Epithelial cell of esophagus (primary cell): ENCODE data around the gene KATNB1.

Experiments
- DNase-seq: peaks from one replicate; pipeline ENCODE4 v3.0.0; 2010; ENCODE audit warnings: low read depth
- H3K4me3 ChIP-seq: 2 replicates; pipeline ENCODE4 v1.5.1; 2011; ENCODE audit warnings: mild to moderate bottlenecking, low read length, control low read depth
- TF ChIP-seq, protein P1 (sequence below): IDR thresholded peaks from 2 replicates; pipeline ENCODE4 v1.5.1; 2011; ENCODE audit warnings: low read depth, mild to moderate bottlenecking, low read length, control low read depth, inconsistent platforms; ENCODE audit not compliant: insufficient read depth; ENCODE audit errors: missing control alignments

The KATNB1 gene

DNA sequence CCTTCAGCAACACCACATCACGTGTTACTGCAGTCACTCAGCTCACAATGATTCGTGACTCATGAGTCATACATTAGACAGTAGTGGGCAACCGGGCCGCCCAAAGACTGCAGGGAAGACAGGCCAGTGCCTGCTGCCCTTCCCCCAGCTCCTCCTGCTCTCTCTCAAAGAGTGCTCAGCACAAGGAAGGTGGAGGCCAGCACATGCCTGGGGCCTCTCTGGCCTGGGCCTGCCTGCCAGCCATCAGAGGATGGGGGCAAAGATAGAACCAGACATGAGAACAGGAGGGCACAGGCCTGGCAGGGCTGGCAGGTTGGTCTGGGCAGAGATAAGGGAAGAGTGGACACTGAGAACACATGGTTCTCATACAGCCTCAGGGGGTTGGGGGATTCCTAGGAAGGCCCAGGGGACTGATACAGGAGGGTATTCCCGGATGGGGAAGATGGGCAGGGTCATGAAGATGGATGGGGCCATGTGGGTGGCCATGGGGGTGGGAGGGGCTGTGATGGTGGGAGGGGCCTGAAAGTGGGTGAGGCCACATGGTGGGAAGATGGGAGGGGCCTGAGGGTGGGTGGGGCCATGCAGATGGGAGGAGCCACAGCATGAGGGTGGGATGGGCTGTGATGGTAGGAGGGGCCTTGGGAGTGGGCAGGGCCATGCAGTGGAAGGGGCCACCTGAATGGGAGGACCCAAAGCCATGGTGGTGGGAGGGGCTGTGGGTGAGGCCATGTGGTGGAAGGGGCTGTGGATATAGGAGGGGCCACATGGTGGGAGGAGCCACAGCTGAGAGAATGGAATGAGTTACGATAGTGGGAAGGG is 29.0 kb downstream of the KATNB1 start:
- peak; percentile 95 for DNase-seq
- H3K4me3 ChIP-seq: no peak overlapping the region
- TF ChIP-seq, protein P1, sequence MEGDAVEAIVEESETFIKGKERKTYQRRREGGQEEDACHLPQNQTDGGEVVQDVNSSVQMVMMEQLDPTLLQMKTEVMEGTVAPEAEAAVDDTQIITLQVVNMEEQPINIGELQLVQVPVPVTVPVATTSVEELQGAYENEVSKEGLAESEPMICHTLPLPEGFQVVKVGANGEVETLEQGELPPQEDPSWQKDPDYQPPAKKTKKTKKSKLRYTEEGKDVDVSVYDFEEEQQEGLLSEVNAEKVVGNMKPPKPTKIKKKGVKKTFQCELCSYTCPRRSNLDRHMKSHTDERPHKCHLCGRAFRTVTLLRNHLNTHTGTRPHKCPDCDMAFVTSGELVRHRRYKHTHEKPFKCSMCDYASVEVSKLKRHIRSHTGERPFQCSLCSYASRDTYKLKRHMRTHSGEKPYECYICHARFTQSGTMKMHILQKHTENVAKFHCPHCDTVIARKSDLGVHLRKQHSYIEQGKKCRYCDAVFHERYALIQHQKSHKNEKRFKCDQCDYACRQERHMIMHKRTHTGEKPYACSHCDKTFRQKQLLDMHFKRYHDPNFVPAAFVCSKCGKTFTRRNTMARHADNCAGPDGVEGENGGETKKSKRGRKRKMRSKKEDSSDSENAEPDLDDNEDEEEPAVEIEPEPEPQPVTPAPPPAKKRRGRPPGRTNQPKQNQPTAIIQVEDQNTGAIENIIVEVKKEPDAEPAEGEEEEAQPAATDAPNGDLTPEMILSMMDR: no peak

DNA sequence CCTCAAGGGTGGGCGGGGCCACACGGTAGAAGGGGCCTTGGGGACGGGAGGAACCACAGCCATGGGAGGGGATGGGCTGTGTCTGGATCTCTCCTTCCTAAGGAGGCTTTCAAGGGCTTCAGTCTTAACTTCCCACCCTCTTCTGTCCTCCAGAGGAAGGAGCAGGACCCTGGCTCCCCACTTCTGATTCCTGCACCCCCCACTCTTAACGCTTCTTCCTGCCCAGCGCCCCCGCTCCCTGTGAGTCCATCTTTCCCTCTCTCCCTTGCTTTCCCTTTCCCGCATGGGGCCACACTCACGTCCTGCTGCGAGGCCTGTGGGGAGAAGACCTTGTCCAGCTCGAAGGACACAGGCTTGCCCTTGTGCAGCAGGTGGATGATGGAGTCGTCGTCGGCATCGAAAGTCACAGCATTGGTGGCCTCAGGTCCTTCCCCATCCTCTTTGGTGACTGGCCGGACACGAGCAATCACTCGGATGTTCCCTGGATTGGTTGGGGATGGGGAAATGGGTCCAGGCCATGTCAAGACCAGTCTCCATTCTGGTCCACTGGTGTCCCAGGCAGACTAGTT is 29.7 kb downstream of the KATNB1 start:
- no peak overlapping the region for H3K4me3 ChIP-seq
- TF ChIP-seq, protein P1: no peak
- DNase-seq: no peak

DNA sequence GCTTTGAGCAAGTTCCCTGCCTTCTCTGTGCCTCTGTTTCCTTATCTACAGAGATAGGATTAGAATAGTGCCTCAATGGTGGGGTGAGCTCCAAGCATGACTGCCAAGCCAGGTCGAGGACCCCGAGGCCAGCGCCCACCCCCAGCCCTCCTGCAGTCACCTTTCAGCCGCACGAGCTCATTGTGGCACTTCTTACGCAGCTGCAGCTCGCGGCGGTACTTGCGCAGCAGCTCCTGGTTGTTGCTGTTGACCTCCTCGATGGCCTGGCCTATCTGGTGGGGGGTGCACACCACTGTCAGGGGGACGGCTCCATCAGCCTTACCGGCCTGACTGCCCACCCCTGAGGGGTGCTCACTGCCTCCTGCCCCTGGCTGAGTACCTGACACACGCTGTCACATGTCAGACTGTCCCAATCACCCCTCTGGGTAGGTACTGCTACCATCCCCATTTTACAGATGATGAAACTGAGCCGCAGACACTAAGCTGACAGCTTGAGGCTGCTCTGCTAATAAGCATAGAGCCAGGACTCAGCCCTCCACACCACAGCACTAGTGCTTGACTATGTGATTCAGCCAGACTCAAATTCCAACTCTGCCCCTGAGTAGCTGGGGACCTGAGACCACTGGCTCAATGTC is 31.3 kb downstream of the KATNB1 start:
- TF ChIP-seq, protein P1: no peak
- no peak overlapping the region for H3K4me3 ChIP-seq
- DNase-seq: no peak

DNA sequence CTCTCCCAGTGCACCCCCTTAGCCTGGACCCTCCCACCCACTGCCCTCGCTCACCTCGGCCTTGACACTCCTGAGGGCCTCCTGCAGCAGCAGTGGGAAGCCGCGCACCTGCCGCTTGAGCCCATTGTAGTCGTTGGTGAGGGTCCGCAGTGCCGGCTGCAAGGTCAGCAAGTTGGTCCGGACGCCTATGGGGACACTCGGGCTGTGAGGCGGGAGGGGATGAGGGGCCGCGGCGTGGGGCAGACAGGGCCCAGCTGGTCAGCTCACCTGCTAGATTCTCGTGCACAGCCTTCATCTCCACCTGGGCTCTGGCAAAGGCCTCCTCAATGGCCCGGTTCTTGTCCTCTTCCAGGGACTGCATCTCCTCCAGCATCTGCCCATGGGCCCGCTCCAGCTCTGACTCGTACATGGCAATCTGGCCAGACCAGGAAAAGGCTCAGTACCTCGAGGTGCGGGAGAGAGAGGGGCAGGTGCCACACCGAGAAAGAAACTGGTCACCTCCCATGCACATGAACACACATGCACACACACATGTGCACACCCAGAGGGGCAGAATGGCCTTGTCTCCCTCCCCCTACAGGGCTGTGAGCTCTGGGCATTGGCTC is 34.1 kb downstream of the KATNB1 start:
- TF ChIP-seq, protein P1: no peak
- DNase-seq: no peak
- H3K4me3 ChIP-seq: no peak overlapping the region

DNA sequence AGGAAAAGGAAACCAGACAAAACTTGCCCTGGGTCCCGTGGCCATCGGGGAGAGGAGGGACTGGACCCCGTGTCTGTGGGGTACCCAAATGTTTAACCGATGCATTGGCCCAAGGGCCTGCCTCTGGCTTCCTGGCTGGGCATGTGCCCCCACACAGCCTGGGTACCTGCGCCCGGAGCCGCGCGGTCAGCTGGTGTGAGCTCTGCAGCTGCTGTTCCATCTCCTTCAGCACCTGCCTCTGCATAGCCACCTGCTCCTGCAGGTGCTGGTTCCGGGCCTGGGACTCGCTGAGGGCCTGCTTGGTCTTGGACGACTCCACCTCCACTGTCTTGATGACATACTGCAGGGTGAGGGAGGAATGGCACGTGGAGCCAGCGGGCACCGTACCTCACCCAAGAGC is 34.8 kb downstream of the KATNB1 start:
- no peak for DNase-seq
- TF ChIP-seq, protein P1: no peak
- H3K4me3 ChIP-seq: no peak overlapping the region

DNA sequence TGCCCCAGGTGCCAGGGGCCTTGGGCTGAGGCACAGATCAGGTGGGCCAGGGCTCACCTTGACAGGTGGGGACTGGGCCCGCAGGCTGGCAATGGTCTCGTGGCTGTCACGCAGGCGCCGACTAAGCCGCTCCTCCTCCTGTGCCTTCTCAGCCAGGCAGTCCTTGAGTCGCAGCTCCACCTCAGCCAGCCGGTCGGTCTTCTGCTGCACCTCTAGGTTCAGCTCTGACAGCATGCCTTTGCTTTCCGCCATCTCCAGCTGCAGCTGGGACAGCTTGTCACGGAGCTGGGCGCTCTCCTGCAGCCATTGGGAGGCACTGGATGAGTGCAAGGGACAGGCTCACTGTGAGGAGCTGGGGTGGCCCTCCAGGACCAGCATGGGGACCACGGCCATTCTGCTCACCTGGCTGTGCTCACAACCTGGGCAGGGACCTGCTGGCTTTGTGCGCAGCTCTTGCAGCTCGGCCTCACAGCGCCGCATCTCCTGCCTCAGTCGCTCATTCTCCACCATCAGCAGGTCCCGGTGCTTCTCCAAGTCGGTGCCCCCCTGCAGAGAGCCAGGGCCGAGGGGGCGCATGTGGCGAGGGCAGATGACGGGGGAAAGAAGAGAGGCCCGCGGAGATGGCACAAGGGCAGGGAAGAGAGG is 35.7 kb downstream of the KATNB1 start:
- TF ChIP-seq, protein P1: no peak
- H3K4me3 ChIP-seq: no peak overlapping the region
- no peak for DNase-seq
